Lower lobe of right lung (tissue), 2 donors: ENCODE measurements around the gene UNC5C. TPM values are rescaled to one million over a fixed set of nuclear protein-coding genes. Genes with fewer than 3 reads are reported as not detected.

Source experiments
- ATAC-seq, 2 donors: fragments of 200-7000 bp; cut with Tn5 transposase; one replicate each; pipeline ENCODE4 v1.9.1; 2020 to 2022; ENCODE audit warnings: mild to moderate bottlenecking in 2 of 2, moderate library complexity in 2 of 2
- DNase-seq: peaks from one replicate; pipeline ENCODE4 v3.0.0-alpha.2; 2020
- H3K27ac ChIP-seq: fragments of 200-600 bp; one replicate; pipeline ENCODE4 v1.8.0; 2022
- H3K27me3 ChIP-seq: fragments of 200-600 bp; one replicate; pipeline ENCODE4 v1.8.0; 2022; ENCODE audit warnings: low read depth
- H3K36me3 ChIP-seq: fragments of 200-600 bp; one replicate; pipeline ENCODE4 v1.8.0; 2022; ENCODE audit warnings: mild to moderate bottlenecking
- H3K4me1 ChIP-seq: fragments of 200-600 bp; one replicate; pipeline ENCODE4 v1.8.0; 2022
- H3K4me3 ChIP-seq: fragments of 200-600 bp; one replicate; pipeline ENCODE4 v1.8.0; 2022; ENCODE audit warnings: mild to moderate bottlenecking
- H3K9me3 ChIP-seq: fragments of 200-600 bp; one replicate; pipeline ENCODE4 v1.8.0; 2022
- CTCF ChIP-seq: fragments of 200-600 bp; IDR thresholded peaks from one replicate; pipeline ENCODE4 v1.8.0; 2022; ENCODE audit warnings: antibody characterized with exemption, mild to moderate bottlenecking
- intact Hi-C: fragments of 100-400 bp; cut with DNase I; formaldehyde crosslinking; loops from one replicate; pipeline ENCODE4 v1.11.0; 2022
- total RNA-seq: library from RNA; stranded (reverse); fragmentation: NEBNext Ultra II Directional; extraction: Animal tissue kit (Norgen Biotek cat#: 25700); gene quantifications from one replicate; pipeline ENCODE4 v1.2.1, GENCODE V29; 2021
- donor health status: DM: no; HTN: yes; CAD: no; lungs with severe emphysema.

The UNC5C gene
- total RNA-seq, 1 donor from 2014 or later = 5.1 TPM

GRCh38 chr4:95478679-95479078 is 70.1 kb downstream of the UNC5C start:
- no peak overlapping the region for H3K4me3 ChIP-seq
- no peaks in the 10 kb centered on the region for H3K9me3 ChIP-seq
- H3K4me1 ChIP-seq = no peaks in the 10 kb centered on the region
- no peak for ATAC-seq
- no peak for TF ChIP-seq CTCF
- no peak for DNase-seq
- intact Hi-C loops = no loop called here
- H3K27ac ChIP-seq = no peak overlapping the region
- no peaks in the 10 kb centered on the region for H3K36me3 ChIP-seq
- H3K27me3 ChIP-seq = no peaks in the 10 kb centered on the region

- intact Hi-C loops = no loop called here
- TF ChIP-seq CTCF = no peak
Observed at GRCh38 chr4:95476121-95476520, 72.7 kb downstream of the UNC5C start.

GRCh38 chr4:95472534-95472933 is 76.2 kb downstream of the UNC5C start:
- H3K9me3 ChIP-seq = no peaks in the 10 kb centered on the region
- intact Hi-C loops = no loop called here
- no peak for ATAC-seq
- no peaks in the 10 kb centered on the region for H3K27me3 ChIP-seq
- no peak for TF ChIP-seq CTCF
- H3K27ac ChIP-seq = no peak overlapping the region
- no peak overlapping the region for H3K4me3 ChIP-seq
- no peak for DNase-seq
- H3K4me1 ChIP-seq = no peaks in the 10 kb centered on the region
- no peaks in the 10 kb centered on the region for H3K36me3 ChIP-seq

More at GRCh38 chr4:95476121-95476520, 72.7 kb downstream of the UNC5C start:
- Histone ChIP-seq H3K27me3 (no peaks in the 10 kb centered on the region), H3K9me3 (no peaks in the 10 kb centered on the region), H3K4me3 (no peak overlapping the region), H3K4me1 (no peaks in the 10 kb centered on the region), H3K36me3 (no peaks in the 10 kb centered on the region), H3K27ac (no peak overlapping the region)
- DNase-seq = no peak
- ATAC-seq = no peak

GRCh38 chr4:95470622-95471021 is 78.2 kb downstream of the UNC5C start:
- Histone ChIP-seq H3K4me1 (no peaks in the 10 kb centered on the region), H3K4me3 (no peak overlapping the region), H3K9me3 (no peaks in the 10 kb centered on the region), H3K27me3 (no peaks in the 10 kb centered on the region), H3K27ac (no peak overlapping the region), H3K36me3 (no peaks in the 10 kb centered on the region)
- ATAC-seq (no peak), DNase-seq (no peak)
- intact Hi-C loops = no loop called here
- TF ChIP-seq CTCF = no peak

GRCh38 chr4:95469617-95470016 is 79.2 kb downstream of the UNC5C start:
- no peak overlapping the region for H3K4me3 ChIP-seq
- TF ChIP-seq CTCF = no peak
- H3K27ac ChIP-seq = no peak overlapping the region
- DNase-seq (no peak), ATAC-seq (no peak)
- no peaks in the 10 kb centered on the region for H3K27me3 ChIP-seq
- H3K36me3 ChIP-seq = no peaks in the 10 kb centered on the region
- H3K4me1 ChIP-seq = no peaks in the 10 kb centered on the region
- no peaks in the 10 kb centered on the region for H3K9me3 ChIP-seq
- intact Hi-C loops = no loop called here

GRCh38 chr4:95466791-95467190 is 82.0 kb downstream of the UNC5C start:
- Histone ChIP-seq H3K9me3 (no peaks in the 10 kb centered on the region), H3K27me3 (no peaks in the 10 kb centered on the region), H3K4me1 (no peaks in the 10 kb centered on the region), H3K27ac (no peak overlapping the region), H3K36me3 (no peaks in the 10 kb centered on the region), H3K4me3 (no peak overlapping the region)
- no peak for ATAC-seq
- no peak for TF ChIP-seq CTCF
- intact Hi-C loops = no loop called here
- no peak for DNase-seq
